Osteocyte (in vitro differentiated cells): ENCODE results near the gene MSH2. TPM values are rescaled to one million over a fixed set of nuclear protein-coding genes. Genes with fewer than 3 reads are reported as not detected.
"Not testable (repeated sequence)": the region's sequence is repeated elsewhere in the genome, so short reads cannot be mapped to it uniquely, and the experiment has no call there.

Source experiments
- DNase-seq: peaks from one replicate; pipeline ENCODE4 v3.0.0; 2021; ENCODE audit warnings: mixed read lengths; ENCODE audit not compliant: unreplicated experiment; ENCODE audit errors: extremely low spot score
- H3K27ac Mint-ChIP-seq: one replicate; pipeline ENCODE4 v1.8.0; 2021; ENCODE audit warnings: mild to moderate bottlenecking, mixed read lengths; ENCODE audit not compliant: unreplicated experiment
- H3K27me3 Mint-ChIP-seq: one replicate; pipeline ENCODE4 v1.8.0; 2021; ENCODE audit warnings: mixed read lengths; ENCODE audit not compliant: unreplicated experiment
- H3K36me3 Mint-ChIP-seq: one replicate; pipeline ENCODE4 v1.8.0; 2021; ENCODE audit warnings: mixed read lengths; ENCODE audit not compliant: unreplicated experiment
- H3K4me1 Mint-ChIP-seq: one replicate; pipeline ENCODE4 v1.8.0; 2021; ENCODE audit warnings: mixed read lengths; ENCODE audit not compliant: unreplicated experiment
- H3K4me3 Mint-ChIP-seq: one replicate; pipeline ENCODE4 v1.8.0; 2021; ENCODE audit warnings: mild to moderate bottlenecking, moderate library complexity, mixed read lengths; ENCODE audit not compliant: unreplicated experiment
- H3K9me3 Mint-ChIP-seq: one replicate; pipeline ENCODE4 v1.8.0; 2021; ENCODE audit warnings: mixed read lengths; ENCODE audit not compliant: unreplicated experiment
- total RNA-seq: library from RNA; stranded (reverse); gene quantifications from 2 replicates; pipeline ENCODE4 v1.2.1, GENCODE V29; 2021
- TF ChIP-seq, protein P1 (sequence below): fragments of 200-600 bp; sonication (generic); IDR thresholded peaks from 2 replicates; pipeline ENCODE4 v1.5.0; 2021; ENCODE audit warnings: antibody characterized with exemption, mild to moderate bottlenecking, moderate library complexity

The MSH2 gene
- total RNA-seq, 1 donor from 2014 or later: 27.0 TPM

- Mint-ChIP-seq H3K27me3 (no peaks in the 10 kb centered on the region), H3K9me3 (peaks cover 15% of the 10 kb centered on the region), H3K4me1 (peaks cover 5% of the 10 kb centered on the region), H3K4me3 (no peak overlapping the region), H3K36me3 (no peaks in the 10 kb centered on the region), H3K27ac (no peak overlapping the region)
- DNase-seq: peak; percentile 46
- TF ChIP-seq, protein P1, sequence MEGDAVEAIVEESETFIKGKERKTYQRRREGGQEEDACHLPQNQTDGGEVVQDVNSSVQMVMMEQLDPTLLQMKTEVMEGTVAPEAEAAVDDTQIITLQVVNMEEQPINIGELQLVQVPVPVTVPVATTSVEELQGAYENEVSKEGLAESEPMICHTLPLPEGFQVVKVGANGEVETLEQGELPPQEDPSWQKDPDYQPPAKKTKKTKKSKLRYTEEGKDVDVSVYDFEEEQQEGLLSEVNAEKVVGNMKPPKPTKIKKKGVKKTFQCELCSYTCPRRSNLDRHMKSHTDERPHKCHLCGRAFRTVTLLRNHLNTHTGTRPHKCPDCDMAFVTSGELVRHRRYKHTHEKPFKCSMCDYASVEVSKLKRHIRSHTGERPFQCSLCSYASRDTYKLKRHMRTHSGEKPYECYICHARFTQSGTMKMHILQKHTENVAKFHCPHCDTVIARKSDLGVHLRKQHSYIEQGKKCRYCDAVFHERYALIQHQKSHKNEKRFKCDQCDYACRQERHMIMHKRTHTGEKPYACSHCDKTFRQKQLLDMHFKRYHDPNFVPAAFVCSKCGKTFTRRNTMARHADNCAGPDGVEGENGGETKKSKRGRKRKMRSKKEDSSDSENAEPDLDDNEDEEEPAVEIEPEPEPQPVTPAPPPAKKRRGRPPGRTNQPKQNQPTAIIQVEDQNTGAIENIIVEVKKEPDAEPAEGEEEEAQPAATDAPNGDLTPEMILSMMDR: no peak
Measured at GRCh38 chr2:47499621-47500309, 96.8 kb downstream of the MSH2 start.

DNA sequence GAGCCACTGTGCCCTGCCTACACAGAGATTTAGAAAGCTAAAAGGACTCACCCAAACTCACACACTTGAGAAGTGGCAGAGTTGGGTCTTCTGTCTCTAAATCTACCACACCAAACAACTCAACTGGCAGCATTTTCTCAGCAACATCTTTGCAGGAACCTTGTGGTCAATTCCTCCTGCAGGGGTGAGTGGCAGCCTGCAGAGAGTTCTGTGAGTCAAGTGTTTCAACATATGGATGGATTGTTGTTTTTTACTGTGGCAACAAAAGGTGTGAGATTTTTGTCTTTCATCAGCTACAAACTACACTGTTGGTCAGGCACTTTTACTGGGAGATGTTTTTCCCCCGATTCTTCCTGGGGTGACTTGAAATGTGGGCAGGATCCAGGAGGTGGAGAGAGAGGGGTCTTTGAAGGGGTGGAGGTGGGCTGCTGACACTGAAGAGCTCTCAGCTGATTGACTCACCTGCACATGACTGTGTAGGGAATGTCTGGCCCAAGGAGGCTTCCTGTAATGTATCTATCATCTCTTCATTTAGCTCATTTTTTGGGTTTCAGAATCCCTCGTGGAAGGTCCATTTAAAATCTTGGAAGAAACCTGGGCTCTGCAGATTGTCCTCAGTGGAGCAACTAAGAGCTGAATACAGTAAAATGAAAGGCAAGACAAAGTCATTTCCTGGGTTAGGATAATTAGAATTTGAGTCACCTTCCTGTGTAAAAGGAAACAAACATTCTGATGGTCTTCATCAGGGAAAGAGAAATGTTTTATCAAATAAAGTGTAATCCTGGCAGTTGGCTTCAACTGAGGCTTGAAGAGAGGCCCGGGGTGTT lies 98.6 kb downstream of the MSH2 start:
- Mint-ChIP-seq H3K4me1 (peaks cover 5% of the 10 kb centered on the region), H3K36me3 (no peaks in the 10 kb centered on the region), H3K4me3 (no peak overlapping the region), H3K27ac (no peak overlapping the region), H3K27me3 (no peaks in the 10 kb centered on the region), H3K9me3 (peaks cover 15% of the 10 kb centered on the region)
- TF ChIP-seq, protein P1: no peak
- DNase-seq: peak; percentile 51

DNA sequence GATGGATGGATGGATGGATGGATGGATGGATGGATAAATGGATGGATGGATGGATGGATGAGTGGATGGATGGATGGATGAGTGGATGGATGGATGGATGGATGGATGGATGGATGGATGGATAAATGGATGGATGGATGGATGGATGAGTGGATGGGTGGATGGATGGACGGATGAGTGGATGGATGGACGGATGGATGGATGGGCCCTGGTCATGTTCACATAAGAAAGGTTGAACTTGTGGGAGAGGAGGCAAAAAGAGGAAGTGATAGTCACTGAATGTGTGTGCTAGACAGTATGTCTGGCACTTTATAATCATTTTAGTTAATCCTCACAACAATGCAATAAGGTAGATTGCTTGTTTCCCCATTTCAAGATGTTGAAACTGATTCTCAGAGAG lies 99.5 kb downstream of the MSH2 start:
- not testable (repeated sequence) for H3K27me3 Mint-ChIP-seq, DNase-seq, H3K36me3 Mint-ChIP-seq, H3K27ac Mint-ChIP-seq, H3K4me1 Mint-ChIP-seq, H3K4me3 Mint-ChIP-seq
- peaks cover 15% of the 10 kb centered on the region for H3K9me3 Mint-ChIP-seq

- Mint-ChIP-seq H3K4me1 (peaks cover 5% of the 10 kb centered on the region), H3K27me3 (peaks cover 3% of the 10 kb centered on the region), H3K36me3 (no peaks in the 10 kb centered on the region), H3K4me3 (no peak overlapping the region), H3K9me3 (peaks cover 11% of the 10 kb centered on the region), H3K27ac (no peak overlapping the region)
- TF ChIP-seq, protein P1: no peak
- no peak for DNase-seq
Measured at GRCh38 chr2:47503481-47504070, 100.6 kb downstream of the MSH2 start.

GRCh38 chr2:47504174-47504810 lies 101.3 kb downstream of the MSH2 start:
- Mint-ChIP-seq H3K36me3 (no peaks in the 10 kb centered on the region), H3K27me3 (peaks cover 3% of the 10 kb centered on the region), H3K4me1 (peaks cover 5% of the 10 kb centered on the region), H3K4me3 (no peak overlapping the region), H3K27ac (no peak overlapping the region), H3K9me3 (peaks cover 9% of the 10 kb centered on the region)
- no peak for DNase-seq
- TF ChIP-seq, protein P1: no peak
